ENCODE measurements around the gene RBP2. TPM values are rescaled to one million over a fixed set of nuclear protein-coding genes. Genes with fewer than 3 reads are reported as not detected.

RBP2 gene
- total RNA-seq, 1 donor from 2014 or later = not detected

- intact Hi-C loops (cut with micrococcal nuclease) = no loop called here
- Mint-ChIP-seq H3K27me3 (no peaks in the 10 kb centered on the region), H3K36me3 (ENCODE audit: low read depth) (no peaks in the 10 kb centered on the region), H3K27ac (no peak overlapping the region), H3K4me1 (no peaks in the 10 kb centered on the region), H3K9me3 (no peaks in the 10 kb centered on the region), H3K4me3 (no peak overlapping the region)
- CTCF ChIA-PET = no interaction called here
- DNase-seq = no peak
- POLR2A ChIA-PET = no interaction called here
- no peak for TF ChIP-seq CTCF (IDR thresholded peaks at IDR 0.05)
- ATAC-seq (ENCODE audit: low read depth) = no peak
These were observed 20.5 kb downstream of the RBP2 start for GRCh38 chr3:139455855-139456254.

DNA sequence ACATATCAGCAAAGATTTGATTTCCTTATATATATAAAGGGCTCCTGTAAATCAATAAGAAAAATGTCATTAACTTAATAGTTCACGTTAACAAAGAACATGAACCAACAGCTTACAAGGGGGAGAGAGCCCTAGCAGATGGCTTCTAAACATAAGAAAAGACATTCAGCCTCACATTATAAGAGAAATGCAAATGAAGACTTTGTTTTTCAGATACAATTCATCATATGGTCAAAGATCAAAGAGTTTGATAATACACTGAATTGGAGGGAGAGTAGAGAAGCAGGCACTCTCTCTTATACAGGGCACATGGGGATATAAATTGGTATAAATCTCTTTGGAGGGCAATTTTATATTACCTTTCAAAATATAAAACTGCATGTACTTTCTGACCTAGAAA is 21.1 kb downstream of the RBP2 start:
- ATAC-seq (ENCODE audit: low read depth) = no peak

DNA sequence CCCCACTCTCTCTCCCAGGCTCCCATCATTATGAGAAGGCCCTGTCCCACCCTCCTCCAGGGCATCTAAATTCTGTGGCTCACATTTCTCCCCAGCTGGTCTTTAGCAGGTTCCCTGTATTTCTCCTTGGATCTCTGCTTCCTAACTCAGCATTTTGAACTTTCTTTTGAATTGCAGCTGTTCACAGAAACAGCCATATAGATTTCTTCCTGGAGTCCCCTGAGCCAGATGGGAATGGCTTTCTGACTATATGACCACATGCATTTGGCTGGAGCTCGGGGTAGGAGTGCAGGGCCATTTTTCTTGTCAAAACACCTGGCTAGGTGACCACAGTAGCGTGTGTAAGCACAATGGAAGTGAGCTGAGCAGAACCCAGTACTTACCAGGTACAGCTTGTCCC is 22.0 kb downstream of the RBP2 start:
- Mint-ChIP-seq H3K4me3 (no peak overlapping the region), H3K36me3 (ENCODE audit: low read depth) (no peaks in the 10 kb centered on the region), H3K9me3 (no peaks in the 10 kb centered on the region), H3K4me1 (no peaks in the 10 kb centered on the region), H3K27ac (no peak overlapping the region), H3K27me3 (no peaks in the 10 kb centered on the region)
- POLR2A ChIA-PET = no interaction called here
- intact Hi-C loops (cut with micrococcal nuclease) = no loop called here
- no peak for ATAC-seq (ENCODE audit: low read depth)
- TF ChIP-seq CTCF (IDR thresholded peaks at IDR 0.05) = no peak
- DNase-seq = no peak
- CTCF ChIA-PET = no interaction called here

More for the DNA sequence above, 21.1 kb downstream of the RBP2 start:
- no peak for TF ChIP-seq CTCF (IDR thresholded peaks at IDR 0.05)
- no peaks in the 10 kb centered on the region for H3K27me3 Mint-ChIP-seq
- no peaks in the 10 kb centered on the region for H3K36me3 Mint-ChIP-seq (ENCODE audit: low read depth)
- DNase-seq = no peak
- H3K4me1 Mint-ChIP-seq = no peaks in the 10 kb centered on the region
- no peak overlapping the region for H3K27ac Mint-ChIP-seq
- H3K4me3 Mint-ChIP-seq = no peak overlapping the region
- CTCF ChIA-PET = no interaction called here
- POLR2A ChIA-PET = no interaction called here
- H3K9me3 Mint-ChIP-seq = no peaks in the 10 kb centered on the region
- intact Hi-C loops (cut with micrococcal nuclease) = no loop called here

GRCh38 chr3:139450159-139450558 is 26.2 kb downstream of the RBP2 start:
- no peak overlapping the region for H3K4me3 Mint-ChIP-seq
- H3K36me3 Mint-ChIP-seq (ENCODE audit: low read depth) = no peaks in the 10 kb centered on the region
- intact Hi-C loops (cut with micrococcal nuclease) = no loop called here

DNA sequence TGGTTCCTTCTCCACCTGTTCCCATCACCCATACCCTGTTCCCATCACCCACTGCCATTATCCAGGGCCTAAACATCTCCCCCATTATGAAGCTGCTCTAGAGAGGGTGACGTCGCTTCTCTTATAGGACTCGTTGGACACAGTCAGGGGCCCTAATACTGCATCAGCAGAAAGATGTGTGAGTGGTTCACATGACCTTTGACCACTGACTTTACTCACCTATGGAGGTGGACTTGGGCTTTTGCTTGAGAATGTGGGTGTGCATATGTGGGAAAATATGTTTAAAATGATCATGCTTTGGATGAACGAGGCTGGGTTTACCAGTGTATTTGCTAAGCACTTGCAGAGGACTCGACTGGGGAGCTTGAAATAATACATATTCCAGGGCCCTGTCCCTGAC is 26.8 kb downstream of the RBP2 start:
- ChIA-PET CTCF (no interaction called here), POLR2A (no interaction called here)
- Mint-ChIP-seq H3K4me3 (no peak overlapping the region), H3K27me3 (no peaks in the 10 kb centered on the region), H3K4me1 (no peaks in the 10 kb centered on the region), H3K27ac (no peak overlapping the region), H3K36me3 (ENCODE audit: low read depth) (no peaks in the 10 kb centered on the region), H3K9me3 (no peaks in the 10 kb centered on the region)
- intact Hi-C loops (cut with micrococcal nuclease) = no loop called here
- DNase-seq (no peak), ATAC-seq (ENCODE audit: low read depth) (no peak)
- TF ChIP-seq CTCF (IDR thresholded peaks at IDR 0.05) = no peak

More at GRCh38 chr3:139450159-139450558, 26.2 kb downstream of the RBP2 start:
- no peak for ATAC-seq (ENCODE audit: low read depth)
- TF ChIP-seq CTCF (IDR thresholded peaks at IDR 0.05) = no peak
- Mint-ChIP-seq H3K27me3 (no peaks in the 10 kb centered on the region), H3K9me3 (no peaks in the 10 kb centered on the region), H3K4me1 (no peaks in the 10 kb centered on the region), H3K27ac (no peak overlapping the region)
- ChIA-PET POLR2A (no interaction called here), CTCF (no interaction called here)
- DNase-seq = no peak
